IMR-90 (cell line): Measurements from ENCODE around the gene MUC5AC. TPM values are rescaled to one million over a fixed set of nuclear protein-coding genes. Genes with fewer than 3 reads are reported as not detected.
"Not testable (repeated sequence)": the region's sequence is repeated elsewhere in the genome, so short reads cannot be mapped to it uniquely, and the experiment has no call there.

ENCODE experiments used
- ATAC-seq: fragments of 200-7000 bp; cut with Tn5 transposase; 2 replicates; pipeline ENCODE4 v1.9.1; 2020; ENCODE audit warnings: low read depth, mild to moderate bottlenecking, moderate library complexity
- BruUV-seq: library from RNA; stranded (reverse); fragments of 400-500 nt; replicated peaks from 2 replicates; lab custom pipeline; 2021; lab: Mats Ljungman, UMichigan
- CTCF ChIA-PET: fragments of 300-600 bp; formaldehyde crosslinking; extraction: SDS; loops from one replicate; lab custom pipeline; 2021; ENCODE audit warnings: antibody characterized with exemption; lab: Yijun Ruan, JAX
- POLR2A ChIA-PET: fragments of 300-600 bp; sonication (Branson Sonifier 250); formaldehyde crosslinking; loops from one replicate; lab custom pipeline; 2022; ENCODE audit warnings: antibody characterized with exemption; ENCODE audit not compliant: unreplicated experiment; lab: Charles Lee
- DNase-seq: peaks from one replicate; pipeline ENCODE4 v3.0.0; 2013
- H2AFZ ChIP-seq: replicated peaks from 2 replicates; pipeline ENCODE3; 2013; ENCODE audit warnings: low read length, mild to moderate bottlenecking; ENCODE audit not compliant: poor library complexity
- H2AK5ac ChIP-seq: 2 replicates; pipeline ENCODE4 v1.6.1; 2013; ENCODE audit warnings: low read depth, low read length, inconsistent platforms
- H2AK9ac ChIP-seq: replicated peaks from 2 replicates; pipeline ENCODE3; 2013; ENCODE audit warnings: mild to moderate bottlenecking, low read depth, low read length, moderate library complexity; ENCODE audit not compliant: poor library complexity
- H2BK120ac ChIP-seq: 2 replicates; pipeline ENCODE4 v1.6.1; 2013; ENCODE audit warnings: low read depth, low read length, inconsistent platforms
- H2BK15ac ChIP-seq: 3 replicates; pipeline ENCODE4 v1.6.1; 2013; ENCODE audit warnings: low read depth, low read length, inconsistent platforms
- H2BK20ac ChIP-seq: 2 replicates; pipeline ENCODE4 v1.6.1; 2013; ENCODE audit warnings: low read depth, mild to moderate bottlenecking, inconsistent platforms, low read length, moderate library complexity
- H2BK5ac ChIP-seq: 2 replicates; pipeline ENCODE4 v1.6.1; 2013; ENCODE audit warnings: mild to moderate bottlenecking, low read depth, low read length, inconsistent platforms; ENCODE audit not compliant: poor library complexity, severe bottlenecking
- H3K14ac ChIP-seq: replicated peaks from 2 replicates; pipeline ENCODE4 v1.6.1; 2013; ENCODE audit warnings: low read depth, low read length, inconsistent platforms
- H3K18ac ChIP-seq: 2 replicates; pipeline ENCODE4 v1.6.1; 2013; ENCODE audit warnings: low read depth, low read length, control low read depth
- H3K23ac ChIP-seq: 2 replicates; pipeline ENCODE4 v1.6.1; 2013; ENCODE audit warnings: low read depth, low read length, inconsistent platforms
- H3K27ac ChIP-seq: 2 replicates; pipeline ENCODE4 v1.5.1; 2013; ENCODE audit warnings: mild to moderate bottlenecking, control low read depth, low read length; ENCODE audit not compliant: insufficient read depth
- H3K27me3 ChIP-seq: 2 replicates; pipeline ENCODE4 v1.6.1; 2013; ENCODE audit warnings: low read length; ENCODE audit not compliant: control insufficient read depth, insufficient read depth
- H3K36me3 ChIP-seq: 2 replicates; pipeline ENCODE4 v1.6.1; 2013; ENCODE audit warnings: low read length, mixed read lengths; ENCODE audit not compliant: control insufficient read depth, insufficient read depth
- H3K4ac ChIP-seq: 2 replicates; pipeline ENCODE4 v1.6.1; 2013; ENCODE audit warnings: low read depth, low read length, inconsistent platforms
- H3K4me1 ChIP-seq: 2 replicates; pipeline ENCODE4 v1.6.1; 2013; ENCODE audit warnings: low read length, mixed read lengths; ENCODE audit not compliant: control insufficient read depth, insufficient read depth
- H3K4me2 ChIP-seq: 2 replicates; pipeline ENCODE4 v1.6.1; 2013; ENCODE audit warnings: low read depth, mild to moderate bottlenecking, control low read depth, low read length, moderate library complexity
- H3K4me3 ChIP-seq: 2 replicates; pipeline ENCODE4 v1.5.1; 2013; ENCODE audit warnings: low read depth, mild to moderate bottlenecking, control low read depth, low read length, moderate library complexity; ENCODE audit not compliant: insufficient read depth
- H3K56ac ChIP-seq: 2 replicates; pipeline ENCODE4 v1.6.1; 2013; ENCODE audit warnings: low read length, inconsistent platforms; ENCODE audit not compliant: insufficient read depth; ENCODE audit errors: extremely low read depth
- H3K79me1 ChIP-seq, 2 experiments: 2 replicates each; pipeline ENCODE4 v1.6.1; 2013; ENCODE audit warnings: low read length in 2 of 2, inconsistent platforms in 1 of 2, low read depth in 1 of 2
- H3K9ac ChIP-seq: 2 replicates; pipeline ENCODE4 v1.6.1; 2013; ENCODE audit warnings: low read depth, low read length, control low read depth
- H3K9me1 ChIP-seq: 2 replicates; pipeline ENCODE4 v1.6.1; 2013; ENCODE audit warnings: low read length, inconsistent platforms; ENCODE audit not compliant: insufficient read depth
- H3K9me3 ChIP-seq: 2 replicates; pipeline ENCODE4 v1.6.1; 2013; ENCODE audit warnings: low read length; ENCODE audit not compliant: control insufficient read depth, insufficient read depth
- H4K20me1 ChIP-seq: 2 replicates; pipeline ENCODE4 v1.6.1; 2013; ENCODE audit warnings: low read length, inconsistent platforms; ENCODE audit not compliant: insufficient read depth
- H4K5ac ChIP-seq: 2 replicates; pipeline ENCODE4 v1.6.1; 2013; ENCODE audit warnings: mild to moderate bottlenecking, low read depth, low read length, control low read depth
- H4K8ac ChIP-seq, 2 experiments: 2 replicates each; pipeline ENCODE4 v1.6.1; 2013; ENCODE audit warnings: low read depth in 2 of 2, low read length in 2 of 2, control low read depth in 1 of 2, inconsistent platforms in 1 of 2
- H4K91ac ChIP-seq: 2 replicates; pipeline ENCODE4 v1.6.1; 2013; ENCODE audit warnings: low read depth, low read length, inconsistent platforms; ENCODE audit not compliant: insufficient read depth
- WGBS, 2 experiments: methylation state at CpG; one replicate each; pipeline versions ENCODE4 v1.1.5 to v1.1.7; 2013; ENCODE audit warnings: missing lambda C conversion rate in 2 of 2; ENCODE audit not compliant: insufficient read length in 1 of 2; ENCODE audit errors: extremely low coverage in 2 of 2; 5-methylcytosine and 5-hydroxymethylcytosine counted together
- dilution Hi-C: fragments of 300-500 bp; cut with HindIII; formaldehyde crosslinking; loops from one replicate; pipeline ENCODE4 v1.14.3; 2018; ENCODE audit warnings: low sequenced_read_pairs; ENCODE audit not compliant: unreplicated experiment
- in situ Hi-C: fragments of 300-500 bp; cut with MboI; formaldehyde crosslinking; loops from 3 replicates; pipeline ENCODE4 v1.14.3; 2019; ENCODE audit warnings: low sequenced_read_pairs, inconsistent platforms, mixed read lengths
- intact Hi-C: fragments of 100-400 bp; cut with micrococcal nuclease; formaldehyde crosslinking; loops from 2 replicates; pipeline ENCODE4 v1.10.0; 2022
- polyA plus RNA-seq, 3 experiments: library from polyadenylated mRNA; depleted of rRNA; stranded (reverse); fragments of >200 nt; gene quantifications; 2 replicates each; pipeline ENCODE4 v1.2.3, GENCODE V29; 2012; ENCODE audit warnings: low replicate concordance in 1 of 3
- total RNA-seq: library from RNA; depleted of rRNA; stranded (reverse); fragments of >200 nt; gene quantifications from 2 replicates; pipeline ENCODE4 v1.2.3, GENCODE V29; 2012

Gene MUC5AC
- total and polyA plus RNA-seq, 2 of the 4 experiments (the other 2 are of a cell fraction), result 0.02 TPM; not detected in 1

DNA sequence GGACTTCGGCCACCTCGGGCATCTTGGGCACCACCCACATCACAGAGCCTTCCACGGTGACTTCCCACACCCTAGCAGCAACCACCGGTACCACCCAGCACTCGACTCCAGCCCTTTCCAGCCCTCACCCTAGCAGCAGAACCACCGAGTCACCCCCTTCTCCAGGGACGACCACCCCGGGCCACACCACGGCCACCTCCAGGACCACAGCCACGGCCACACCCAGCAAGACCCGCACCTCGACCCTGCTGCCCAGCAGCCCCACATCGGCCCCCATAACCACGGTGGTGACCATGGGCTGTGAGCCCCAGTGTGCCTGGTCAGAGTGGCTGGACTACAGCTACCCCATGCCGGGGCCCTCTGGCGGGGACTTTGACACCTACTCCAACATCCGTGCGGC is 85.8 kb downstream of the MUC5AC start:
- CTCF ChIA-PET, H4K91ac ChIP-seq, H3K9ac ChIP-seq, H2BK20ac ChIP-seq, H2AK9ac ChIP-seq, H3K4me1 ChIP-seq, H2BK15ac ChIP-seq, intact Hi-C loops, in situ Hi-C loops, H4K8ac ChIP-seq, H3K36me3 ChIP-seq, H2AFZ ChIP-seq, H2BK120ac ChIP-seq, H3K4ac ChIP-seq, H3K56ac ChIP-seq, H4K5ac ChIP-seq, H3K4me2 ChIP-seq, H3K18ac ChIP-seq, DNase-seq, H3K23ac ChIP-seq, H3K14ac ChIP-seq, H4K20me1 ChIP-seq, BruUV-seq, H3K4me3 ChIP-seq, H2BK5ac ChIP-seq, H2AK5ac ChIP-seq, H3K27me3 ChIP-seq, POLR2A ChIA-PET, H3K27ac ChIP-seq, ATAC-seq, H3K79me1 ChIP-seq, H3K9me1 ChIP-seq, dilution Hi-C loops: not testable (repeated sequence)
- WGBS, 2 experiments, result 100% methylated on average over 3 of the region's 18 CpGs; no CpG with 5 or more reads in 1 of the 2 experiments
- H3K9me3 ChIP-seq, result peaks cover 18% of the 10 kb centered on the region; the same call in 1 of the 2 replicates

DNA sequence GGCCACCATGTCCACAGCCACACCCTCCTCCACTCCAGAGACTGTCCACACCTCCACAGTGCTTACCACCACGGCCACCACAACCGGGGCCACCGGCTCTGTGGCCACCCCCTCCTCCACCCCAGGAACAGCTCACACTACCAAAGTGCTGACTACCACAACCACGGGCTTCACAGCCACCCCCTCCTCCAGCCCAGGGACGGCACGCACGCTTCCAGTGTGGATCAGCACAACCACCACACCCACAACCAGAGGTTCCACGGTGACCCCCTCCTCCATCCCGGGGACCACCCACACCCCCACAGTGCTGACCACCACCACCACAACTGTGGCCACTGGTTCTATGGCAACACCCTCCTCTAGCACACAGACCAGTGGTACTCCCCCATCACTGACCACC is 86.8 kb downstream of the MUC5AC start:
- H4K5ac ChIP-seq, H3K36me3 ChIP-seq, H2BK15ac ChIP-seq, H3K23ac ChIP-seq, H2BK5ac ChIP-seq, dilution Hi-C loops, H2AK5ac ChIP-seq, H2BK120ac ChIP-seq, BruUV-seq, H3K56ac ChIP-seq, H2AFZ ChIP-seq, H3K27me3 ChIP-seq, H3K18ac ChIP-seq, H4K91ac ChIP-seq, H3K4me3 ChIP-seq, H3K9ac ChIP-seq, ATAC-seq, H3K27ac ChIP-seq, H3K9me1 ChIP-seq, DNase-seq, H3K14ac ChIP-seq, H2BK20ac ChIP-seq, H3K4me1 ChIP-seq, CTCF ChIA-PET, H3K4me2 ChIP-seq, H4K20me1 ChIP-seq, H3K79me1 ChIP-seq, in situ Hi-C loops, H3K4ac ChIP-seq, intact Hi-C loops, POLR2A ChIA-PET, H2AK9ac ChIP-seq, H4K8ac ChIP-seq: not testable (repeated sequence)
- no CpG with 5 or more reads among the region's 9 CpGs for WGBS, 2 experiments
- H3K9me3 ChIP-seq, result peaks cover 18% of the 10 kb centered on the region; the same call in 1 of the 2 replicates
